Measurements from ENCODE around the gene ZNF778.

Gene ZNF778

DNA sequence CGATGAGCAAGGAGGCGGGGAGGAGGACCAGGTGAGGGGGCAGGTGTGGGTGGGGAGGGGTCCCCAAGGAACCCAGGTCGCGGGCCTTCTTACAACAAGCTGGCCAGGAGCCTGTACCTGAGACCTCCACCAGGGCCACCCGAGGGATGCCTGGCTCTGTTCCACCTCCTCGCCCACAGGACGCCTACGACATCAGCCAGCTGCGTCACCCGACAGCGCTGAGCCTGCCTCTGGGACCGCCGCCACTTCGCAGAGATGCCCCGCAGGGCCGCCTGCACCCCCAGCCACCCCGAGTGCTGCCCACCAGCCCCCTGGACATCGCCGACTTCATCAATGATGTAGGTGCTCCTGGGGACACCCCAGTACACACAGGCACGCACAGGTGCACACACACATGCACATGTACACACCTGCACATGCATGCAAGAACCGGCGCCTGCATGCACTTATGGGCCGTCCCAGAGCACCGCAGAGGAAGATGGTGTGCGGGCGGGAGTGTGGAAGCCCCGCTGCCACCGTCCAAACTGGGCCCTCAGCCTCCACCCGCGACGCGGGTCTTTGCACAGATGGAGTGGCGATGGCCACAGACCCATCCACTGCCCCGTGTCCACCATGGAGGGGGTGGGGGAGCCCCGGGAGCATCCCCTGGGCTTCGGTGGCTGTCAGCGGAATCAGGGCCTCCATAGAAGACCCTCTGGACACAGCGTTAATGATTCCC, 23.8 kb upstream of the ZNF778 start:
- FAIRE-seq (no peak), DNase-seq (ENCODE audit: insufficient read length, low spot score) (no peak)

DNA sequence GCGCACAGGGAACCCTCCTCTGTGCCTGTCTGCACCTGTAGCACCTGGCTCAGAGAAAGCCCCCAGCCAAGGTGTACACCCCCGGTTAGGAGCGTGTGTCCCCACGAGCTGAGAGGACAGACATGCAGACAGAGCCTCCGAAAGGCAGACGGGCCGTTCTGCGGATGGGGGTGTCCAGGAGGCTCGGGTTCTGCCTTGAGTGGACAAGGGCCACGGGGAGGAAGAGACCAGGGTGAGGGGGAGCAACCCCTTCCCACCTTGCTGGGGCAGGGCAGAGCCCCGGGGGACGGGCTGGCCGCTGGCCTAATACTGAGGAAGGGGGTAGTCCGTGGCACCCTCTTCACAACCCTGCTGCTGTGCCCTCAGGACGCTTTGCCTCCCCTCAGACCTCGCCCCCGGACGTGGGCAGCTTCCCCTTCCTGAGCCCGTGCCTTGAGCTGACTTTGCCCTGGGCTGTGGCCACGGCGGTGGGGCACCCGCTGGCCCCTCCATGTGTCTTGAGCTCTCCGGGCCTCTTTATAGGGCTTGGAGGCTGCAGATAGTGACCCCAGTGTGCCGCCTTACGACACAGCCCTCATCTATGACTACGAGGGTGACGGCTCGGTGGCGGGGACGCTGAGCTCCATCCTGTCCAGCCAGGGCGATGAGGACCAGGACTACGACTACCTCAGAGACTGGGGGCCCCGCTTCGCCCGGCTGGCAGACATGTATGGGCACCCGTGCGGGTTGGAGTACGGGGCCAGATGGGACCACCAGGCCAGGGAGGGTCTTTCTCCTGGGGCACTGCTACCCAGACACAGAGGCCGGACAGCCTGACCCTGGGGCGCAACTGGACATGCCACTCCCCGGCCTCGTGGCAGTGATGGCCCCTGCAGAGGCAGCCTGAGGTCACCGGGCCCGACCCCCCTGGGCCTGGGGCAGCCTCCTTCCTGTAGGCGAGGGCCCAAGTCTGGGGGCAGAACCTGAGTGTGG, 22.9 kb upstream of the ZNF778 start:
- DNase-seq (ENCODE audit: insufficient read length, low spot score): no peak
- FAIRE-seq: no peak

DNA sequence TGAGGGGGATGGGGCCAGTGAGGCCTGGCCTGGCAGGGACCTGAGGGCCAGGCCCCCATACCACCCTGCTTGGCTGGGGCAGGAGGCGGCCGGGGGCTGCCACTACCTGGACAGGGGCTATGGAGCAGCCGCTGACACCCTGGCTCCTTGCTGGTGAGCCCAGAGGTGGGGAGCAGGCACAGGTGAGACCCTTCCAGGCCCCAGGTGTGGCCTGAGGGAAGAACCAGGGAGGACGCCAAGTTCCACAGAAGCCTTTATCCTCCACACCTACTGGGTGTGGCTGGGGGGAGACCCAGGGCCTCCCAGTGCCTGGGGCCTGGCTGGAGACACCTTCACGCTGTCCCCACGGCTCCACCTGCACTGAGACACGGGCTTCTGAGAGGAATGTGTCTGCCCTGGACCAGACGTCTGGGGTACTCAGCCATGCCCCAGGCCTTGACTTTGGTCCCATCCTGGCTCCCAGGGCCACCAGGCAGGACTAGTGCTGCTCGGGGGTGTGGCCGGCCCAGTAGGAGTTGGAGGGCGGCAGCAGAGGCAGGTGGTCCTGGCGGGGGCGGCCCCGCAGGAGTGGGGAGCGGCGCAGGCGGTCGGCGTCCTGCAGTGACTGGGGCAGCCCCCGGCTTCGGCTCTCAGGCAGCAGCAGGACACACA, 21.9 kb upstream of the ZNF778 start:
- no peak for DNase-seq (ENCODE audit: insufficient read length, low spot score)
- FAIRE-seq: no peak

DNA sequence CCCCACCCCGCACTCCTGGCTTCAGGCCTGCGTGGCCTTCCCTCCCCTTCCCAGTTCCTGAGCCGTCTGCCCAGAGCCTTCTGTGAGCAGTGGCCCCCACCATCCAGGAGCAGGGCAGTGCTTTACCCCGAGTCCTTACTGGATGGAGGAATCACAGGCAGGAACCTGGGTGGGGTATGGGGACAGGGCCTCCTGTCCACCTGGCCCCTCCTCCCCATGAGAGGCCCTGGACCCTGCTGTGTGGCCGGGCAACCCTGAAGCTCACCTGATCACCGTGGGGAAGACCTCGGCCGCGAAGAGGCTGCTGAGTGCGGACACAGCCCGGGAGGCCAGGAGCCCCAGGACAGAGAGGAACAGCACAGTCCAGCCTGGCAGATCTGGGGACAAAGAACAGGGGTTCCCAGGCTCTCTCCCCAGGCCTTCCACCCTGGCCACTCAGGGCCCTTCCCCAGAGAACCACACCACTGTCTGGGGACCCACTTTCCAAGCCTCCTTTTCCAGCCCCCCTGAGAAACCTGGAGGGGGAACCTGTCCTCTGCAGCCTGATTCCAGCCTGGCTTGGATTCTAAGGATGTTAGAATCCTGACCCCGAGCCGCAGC, 20.4 kb upstream of the ZNF778 start:
- FAIRE-seq (no peak), DNase-seq (ENCODE audit: insufficient read length, low spot score) (no peak)

DNA sequence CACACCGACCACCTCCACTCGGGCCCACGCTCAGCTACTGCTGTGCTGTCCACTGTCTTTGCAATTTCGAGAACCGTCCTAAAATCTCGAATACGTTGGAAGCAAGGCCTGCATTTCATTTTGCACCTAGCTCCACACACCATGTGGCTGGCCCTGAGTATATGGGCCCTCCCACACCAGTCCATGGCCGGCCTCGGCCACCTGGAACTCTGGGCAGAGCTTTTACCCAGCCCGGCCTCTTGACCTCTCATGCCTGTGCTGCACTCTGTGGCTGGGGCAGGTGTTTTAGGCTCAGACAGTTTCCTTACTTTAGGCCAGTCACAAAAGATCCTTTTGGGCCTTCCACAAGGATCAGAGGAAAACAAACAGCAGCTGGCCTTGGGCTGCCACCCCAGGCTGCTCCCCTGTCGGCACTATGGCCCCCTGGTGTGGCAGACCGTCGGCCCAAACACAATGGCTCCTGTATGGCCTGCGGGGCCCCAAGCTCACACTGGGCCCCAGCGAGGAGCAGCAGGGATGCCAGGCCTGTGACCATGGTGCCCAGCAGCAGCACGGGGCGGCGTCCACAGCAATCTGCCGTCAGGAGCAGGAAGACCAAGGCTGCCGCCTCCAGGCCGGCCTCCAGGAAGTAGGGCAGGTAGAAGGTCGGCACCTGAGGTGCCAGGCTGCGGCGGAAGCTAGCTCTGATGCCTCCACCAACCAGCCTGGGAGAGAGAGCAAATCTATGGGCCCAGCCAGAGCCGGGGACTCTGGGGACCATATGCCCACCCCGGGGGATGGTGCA, 19.7 kb upstream of the ZNF778 start:
- FAIRE-seq: no peak
- DNase-seq (ENCODE audit: insufficient read length, low spot score): no peak

DNA sequence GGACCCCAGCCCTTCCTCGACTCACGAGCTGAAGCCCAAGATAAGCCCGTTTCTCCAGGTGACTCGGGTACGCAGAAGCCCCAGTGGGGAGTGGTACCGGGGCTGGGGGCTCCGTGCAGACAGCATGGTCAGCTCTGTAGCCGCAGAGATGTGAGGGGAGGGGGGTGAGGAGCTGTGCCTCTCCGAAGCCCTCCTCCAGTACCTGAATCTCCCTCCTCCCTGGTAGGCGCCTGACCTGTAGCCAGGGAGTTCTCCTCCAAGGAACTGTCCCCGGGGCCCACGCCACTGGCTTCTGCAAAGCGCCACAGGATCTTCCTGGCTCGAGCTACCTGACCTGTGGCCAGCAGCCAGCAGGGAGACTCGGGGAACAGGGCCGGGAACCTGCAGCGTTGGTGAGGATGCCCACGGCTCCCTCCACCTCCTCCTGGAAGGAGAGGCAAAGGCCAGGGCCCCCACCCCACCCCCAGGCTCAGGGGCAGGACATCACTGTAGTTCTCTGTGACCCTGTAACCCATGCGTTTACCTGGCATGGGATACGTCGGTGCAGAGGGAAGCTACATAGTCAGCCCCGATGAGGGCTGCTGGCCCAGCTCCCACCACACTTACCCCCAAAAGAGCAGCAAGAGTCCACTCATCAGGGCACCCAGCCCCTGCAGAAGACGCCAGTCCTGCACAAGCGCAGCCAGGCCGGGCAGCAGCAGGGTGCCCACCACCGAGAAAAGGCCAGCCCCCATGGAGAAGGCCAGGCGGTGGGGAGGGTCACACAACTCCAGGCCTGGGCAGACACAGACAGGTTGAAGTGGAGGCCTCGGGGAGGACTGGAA, 18.9 kb upstream of the ZNF778 start:
- DNase-seq (ENCODE audit: insufficient read length, low spot score) (no peak), FAIRE-seq (no peak)

DNA sequence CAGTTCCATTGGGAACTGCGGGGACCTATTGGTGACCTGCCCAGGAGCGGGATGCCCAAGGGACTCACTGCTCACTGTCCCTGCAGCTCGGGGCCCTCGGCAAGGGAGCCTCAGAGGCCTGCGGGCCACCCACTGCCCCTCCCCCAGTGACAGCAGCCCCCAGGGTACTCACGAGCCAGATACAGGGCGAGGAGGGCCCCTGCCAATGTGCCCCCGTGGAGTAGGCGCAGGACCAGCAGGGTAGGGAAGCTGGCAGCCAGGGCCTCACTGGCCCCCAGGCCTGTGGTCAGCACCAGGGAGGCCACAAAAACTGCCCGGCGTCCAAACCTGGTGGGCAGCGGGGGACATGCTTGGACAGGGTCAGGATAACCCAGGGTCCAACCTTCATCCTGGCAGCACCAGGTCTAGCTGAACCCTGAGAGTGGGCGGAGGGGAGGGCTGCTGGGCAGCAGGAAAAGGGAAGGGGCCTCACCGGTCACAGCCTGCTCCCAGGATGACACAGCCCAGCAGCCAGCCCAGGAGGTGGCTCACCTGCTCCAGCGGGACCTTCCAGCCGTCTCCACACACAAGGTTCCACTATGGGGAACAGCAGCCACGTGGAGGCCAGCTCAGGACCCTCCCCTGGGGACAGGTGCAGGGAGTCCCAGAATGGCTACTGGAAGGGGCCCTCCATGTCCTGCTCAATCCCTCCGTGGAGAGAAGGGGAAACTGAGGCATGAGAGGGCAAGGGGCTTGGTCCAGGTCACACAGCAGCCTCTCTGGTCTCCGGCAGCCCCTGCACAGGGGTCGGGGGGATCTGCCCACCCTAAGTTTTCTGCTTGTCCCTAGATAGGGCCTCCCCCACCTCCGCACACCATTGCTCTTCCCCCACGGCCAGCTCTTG, 18.0 kb upstream of the ZNF778 start:
- DNase-seq (ENCODE audit: insufficient read length, low spot score) (no peak), FAIRE-seq (no peak)

DNA sequence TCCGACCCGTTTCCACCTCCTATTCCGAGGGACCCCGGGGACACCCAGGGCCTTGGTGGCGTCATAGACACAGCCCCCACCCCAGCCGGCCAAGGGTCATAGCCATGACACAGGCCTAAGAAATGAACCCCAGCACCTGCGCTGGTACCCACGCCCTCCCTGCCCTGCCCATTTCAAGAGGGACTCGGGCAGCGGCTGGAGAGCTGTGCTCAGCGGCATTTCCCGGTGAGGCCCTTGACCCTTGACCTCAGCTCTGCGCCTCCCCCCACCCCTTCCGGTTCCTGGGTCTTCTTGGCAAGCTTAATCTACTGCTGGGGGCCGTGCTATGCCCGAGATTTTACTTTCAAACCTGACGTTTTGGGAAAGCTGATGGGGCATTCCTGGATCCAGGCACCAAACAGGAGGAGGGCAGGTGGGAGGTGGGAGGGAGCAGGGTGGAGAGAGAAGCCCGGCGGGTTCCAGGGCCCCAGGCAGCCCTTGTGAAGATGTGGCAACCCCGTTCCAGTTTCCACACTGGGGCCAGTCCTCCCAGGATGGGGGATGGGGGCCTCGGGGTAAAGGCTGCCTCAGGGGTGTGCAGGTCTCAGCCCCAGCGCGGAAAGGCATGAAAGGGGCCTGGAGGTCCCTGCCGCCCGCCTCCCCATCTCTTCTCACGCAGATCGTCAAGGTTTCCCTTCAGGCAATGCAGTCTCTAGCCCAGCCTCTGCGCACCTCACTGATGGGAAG, 17.2 kb upstream of the ZNF778 start, which contains the start of gene SLC22A31:
SLC22A31 (minus strand) TSS at position 414 of the 726 bp plus-strand sequence; CDS start at position 378, 36 bp downstream.
- FAIRE-seq: no peak

DNA sequence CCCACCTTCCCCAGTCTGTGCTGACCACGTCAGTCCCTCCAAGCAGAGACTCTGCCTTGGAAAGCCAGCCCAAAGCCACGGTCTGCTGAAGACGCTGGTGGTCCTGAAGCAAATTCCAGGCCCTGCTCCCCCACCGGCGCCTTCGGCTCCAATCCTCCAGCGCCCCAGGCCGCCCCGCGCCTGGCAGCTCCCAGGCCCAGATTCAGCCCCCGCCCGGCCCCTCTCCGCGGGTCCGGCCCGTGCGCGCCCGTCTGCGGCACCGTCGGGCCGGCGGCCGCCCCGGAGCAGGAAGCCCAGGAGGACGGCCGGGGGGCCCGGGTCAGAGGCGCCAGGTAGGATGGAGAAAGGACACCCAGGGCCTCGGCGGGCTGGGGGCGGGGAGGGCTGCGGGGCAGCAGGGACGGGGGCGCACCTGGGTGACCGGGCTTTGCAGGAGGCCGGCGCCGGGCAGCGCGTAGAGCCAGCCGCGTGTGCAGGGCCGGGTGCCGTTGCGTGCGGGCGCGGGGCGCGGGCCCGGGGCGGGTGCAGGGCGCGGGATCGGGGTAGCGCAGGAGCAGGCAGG, 16.6 kb upstream of the ZNF778 start:
- no peak for DNase-seq (ENCODE audit: insufficient read length, low spot score)
- FAIRE-seq: no peak

More for the DNA sequence above, 17.2 kb upstream of the ZNF778 start, which contains the start of gene SLC22A31:
- no peak for DNase-seq (ENCODE audit: insufficient read length, low spot score)

DNA sequence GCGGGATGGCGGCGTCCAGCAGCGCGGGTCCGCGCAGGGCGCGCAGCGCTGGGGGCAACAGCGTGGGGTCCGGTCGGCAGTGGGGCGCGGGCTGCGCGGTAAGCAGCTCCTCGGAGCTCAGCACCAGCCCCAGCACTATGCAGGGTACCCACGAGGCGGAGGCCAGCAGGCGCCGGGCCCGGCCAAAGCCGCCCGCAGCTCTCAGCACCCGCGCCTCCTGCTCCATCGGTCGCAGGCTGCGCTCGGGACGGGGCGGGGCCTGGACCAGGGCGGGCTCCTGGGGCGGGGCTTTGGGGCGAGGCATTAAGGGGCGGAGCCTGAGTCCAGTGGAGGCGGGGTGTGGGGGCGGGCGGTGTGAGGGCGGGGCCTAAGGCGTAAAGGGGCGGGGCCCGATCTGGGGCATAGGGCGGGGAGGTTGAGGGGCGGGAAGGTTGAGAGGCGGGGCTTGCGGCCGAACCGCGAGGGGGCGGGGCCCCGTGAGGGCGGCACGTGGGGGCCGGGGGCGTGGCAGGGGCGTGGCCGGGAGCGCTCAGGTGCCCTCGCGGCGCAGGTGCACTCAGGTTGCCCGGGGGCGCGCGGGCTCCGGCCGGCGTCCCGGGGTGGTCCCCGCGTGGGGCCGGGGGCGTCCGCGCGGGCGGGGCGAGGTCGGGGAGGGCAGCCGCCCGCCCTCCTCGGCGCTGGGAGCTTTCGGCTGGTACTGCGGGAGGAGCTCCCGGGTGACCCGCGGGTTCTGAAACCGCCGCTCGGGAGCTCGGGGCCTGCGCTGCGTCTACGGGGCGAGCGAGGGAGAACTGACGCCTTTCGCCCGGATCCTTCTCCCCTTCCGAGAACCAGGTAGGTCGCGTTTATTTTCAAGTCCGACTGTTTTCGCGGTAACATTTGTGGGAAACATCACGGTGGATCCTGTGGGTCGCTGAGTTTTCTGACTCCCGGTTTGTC, 15.8 kb upstream of the ZNF778 start:
- DNase-seq (ENCODE audit: insufficient read length, low spot score) (peak; percentile 90), FAIRE-seq (peak; percentile 82)

DNA sequence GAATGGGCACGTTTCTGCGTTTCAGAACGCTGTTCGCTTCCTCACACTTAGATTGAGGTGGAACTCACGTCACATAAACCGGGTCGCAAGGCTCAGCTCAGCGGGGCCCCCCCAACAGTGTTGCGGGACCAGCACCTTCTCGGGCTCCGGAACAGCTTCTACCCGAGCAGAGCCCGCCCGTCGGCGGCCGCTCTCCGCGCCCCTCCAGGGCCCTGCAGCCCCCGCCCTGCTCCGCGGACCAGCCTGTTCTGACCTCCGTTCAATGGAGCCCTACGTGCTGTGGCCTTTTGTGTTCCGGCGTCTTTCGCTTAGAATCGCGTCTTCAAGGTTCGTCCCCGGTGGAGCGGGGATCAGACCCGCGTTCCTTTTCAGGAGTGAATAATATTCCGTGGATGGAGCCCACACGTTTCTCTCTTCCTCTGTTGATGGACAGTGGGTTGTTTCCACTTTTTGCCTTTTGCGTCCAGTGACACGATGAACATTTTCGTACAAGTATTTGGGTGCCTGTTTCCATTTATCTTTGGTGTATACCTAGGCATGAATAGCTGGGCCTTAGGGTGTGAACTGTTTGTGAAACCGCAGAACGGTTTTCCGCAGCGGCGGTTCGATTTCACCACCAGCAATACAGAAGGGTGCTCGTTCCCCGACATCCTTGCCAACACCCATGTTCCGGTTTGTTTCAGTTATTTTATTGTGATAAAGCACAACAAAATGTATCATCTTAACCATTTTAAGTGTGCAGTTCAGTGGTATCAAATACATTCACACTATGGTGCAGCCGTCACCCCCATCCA, 14.9 kb upstream of the ZNF778 start:
- FAIRE-seq: no peak
- DNase-seq (ENCODE audit: insufficient read length, low spot score): no peak

DNA sequence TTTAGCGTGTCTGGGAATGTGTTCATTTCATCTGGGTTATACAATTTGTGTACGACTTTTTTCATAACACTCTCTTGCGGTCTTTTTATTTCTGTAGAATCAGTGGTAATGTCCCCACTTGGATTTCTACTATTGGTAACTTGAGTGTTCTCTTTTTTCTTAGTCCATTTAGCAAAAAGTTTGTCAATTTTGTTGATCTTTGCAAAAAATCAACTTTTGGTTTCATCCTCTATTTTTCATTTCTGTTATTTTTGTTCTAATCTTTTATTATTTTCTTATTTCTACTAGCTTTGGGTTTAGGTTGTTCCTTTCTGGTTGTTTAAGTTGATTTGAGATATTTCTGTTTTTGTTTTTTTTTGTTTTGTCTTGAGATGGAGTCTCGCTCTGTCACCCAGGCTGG, 9.5 kb upstream of the ZNF778 start:
- no peak for DNase-seq (ENCODE audit: insufficient read length, low spot score)
- no peak for FAIRE-seq

DNA sequence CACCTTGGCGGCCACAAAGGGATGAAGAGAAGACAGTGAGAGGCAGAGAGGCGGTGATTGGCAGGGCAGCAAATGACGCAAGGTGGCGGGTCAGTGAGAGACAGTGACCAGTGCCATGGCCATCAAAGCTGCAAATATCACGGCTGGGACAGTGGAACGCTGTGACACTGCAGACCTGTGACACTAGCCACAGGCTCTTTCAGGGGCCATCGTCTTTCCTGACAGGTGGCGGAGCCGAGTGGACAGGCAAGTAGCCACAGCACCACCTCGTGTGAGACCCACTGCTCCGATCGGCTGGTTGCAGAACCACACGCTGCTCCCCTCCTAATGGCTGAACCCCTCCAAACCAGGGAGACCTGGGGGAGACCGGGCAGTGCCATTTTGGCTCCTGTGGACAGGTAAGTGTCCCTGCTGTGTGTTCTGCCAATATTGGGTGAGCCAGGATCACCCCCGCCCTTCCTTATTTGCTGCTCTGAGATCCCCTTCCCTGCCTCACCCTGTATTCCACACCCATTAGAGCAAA, 7.9 kb upstream of the ZNF778 start:
- no peak for FAIRE-seq
- no peak for DNase-seq (ENCODE audit: insufficient read length, low spot score)

DNA sequence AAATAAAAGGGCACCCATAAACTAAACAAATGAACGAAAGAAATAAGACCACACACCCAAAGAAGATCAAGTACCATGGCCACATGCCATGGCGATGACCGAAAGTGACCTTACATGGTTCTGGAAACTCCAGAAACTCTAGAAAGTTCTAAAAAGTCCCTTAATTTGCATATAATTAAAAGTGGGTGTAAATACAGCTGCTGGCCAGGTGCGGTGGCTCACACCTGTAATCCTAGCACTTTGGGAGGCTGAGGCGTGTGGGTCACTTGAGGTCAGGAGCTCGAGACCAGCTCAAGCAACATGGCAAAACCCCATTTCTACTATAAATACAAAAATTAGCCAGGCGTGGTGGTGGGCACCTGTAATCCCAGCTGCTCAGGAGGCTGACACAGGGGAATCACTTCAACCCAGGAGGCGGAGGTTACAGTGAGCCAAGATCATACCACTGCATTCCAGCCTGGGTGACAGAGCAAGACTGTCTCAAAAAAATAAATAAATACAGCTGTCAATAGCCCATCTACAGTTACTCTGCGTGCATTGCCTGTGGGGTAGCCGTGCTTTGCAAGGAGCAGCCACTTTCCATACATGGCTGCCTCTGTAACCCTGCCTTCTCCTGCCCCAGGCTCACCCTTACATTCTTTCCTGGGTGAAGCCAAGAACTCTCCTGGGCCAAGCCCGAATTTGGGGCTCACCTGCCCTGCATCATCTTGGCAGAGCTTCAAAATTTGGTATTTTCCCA, 7.2 kb upstream of the ZNF778 start:
- no peak for DNase-seq (ENCODE audit: insufficient read length, low spot score)
- FAIRE-seq: no peak
